ENCODE data around the gene ARF3.

- TF ChIP-seq CTCF (IDR thresholded peaks at IDR 0.05; ENCODE audit: low read depth, low read length) (no peak), EZH2phosphoT487 (IDR thresholded peaks at IDR 0.05; ENCODE audit: low read depth) (no peak)
These were observed 43.1 kb upstream of the ARF3 start for GRCh38 chr12:49000346-49000745.

Data from OCI-LY3 (cell line).